ENCODE results near the gene PRADC1. TPM values are rescaled to one million over a fixed set of nuclear protein-coding genes. Genes with fewer than 3 reads are reported as not detected.

PRADC1 gene
- total RNA-seq, 4 donors from 2014 or later: 14.3 to 65.2 (median 33.2) TPM

DNA sequence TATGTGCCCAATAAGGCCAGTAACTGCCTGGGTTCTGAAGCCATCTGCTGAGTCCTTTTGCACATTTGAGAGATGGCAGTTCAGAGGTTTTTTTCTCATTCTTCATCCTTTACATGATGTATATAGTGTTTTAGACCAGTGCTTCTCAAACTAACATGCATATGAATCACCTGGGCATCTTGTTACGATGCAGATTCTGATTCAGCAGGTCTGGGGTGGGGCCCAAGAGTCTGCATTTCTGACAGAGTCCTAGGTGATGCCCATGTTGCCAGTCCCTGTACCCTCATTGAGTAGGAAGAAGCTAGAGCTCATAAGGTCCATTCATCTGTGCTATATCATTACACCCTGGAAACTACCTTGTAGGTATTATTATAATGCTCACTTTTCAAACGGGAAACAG, 15.2 kb downstream of the PRADC1 start:
- H3K4me3 ChIP-seq (replicated peaks in 1 of 3): no peak overlapping the region
- 94 to 96% methylated on average over 2 of the region's 2 CpGs for WGBS, 2 donors
- H3K27ac ChIP-seq: no peak overlapping the region
- peaks cover 8 to 12% of the 10 kb centered on the region in 2 donors for H3K4me1 ChIP-seq
- intact Hi-C loops (cut with DNase I): no loop called here
- H3K27me3 ChIP-seq: no peaks in the 10 kb centered on the region
- H3K9me3 ChIP-seq: no peaks in the 10 kb centered on the region
- H3K36me3 ChIP-seq: peaks cover 0 to 14% of the 10 kb centered on the region in 2 donors
- TF ChIP-seq POLR2A (IDR thresholded peaks at IDR 0.05): no peak
- TF ChIP-seq, protein P1, sequence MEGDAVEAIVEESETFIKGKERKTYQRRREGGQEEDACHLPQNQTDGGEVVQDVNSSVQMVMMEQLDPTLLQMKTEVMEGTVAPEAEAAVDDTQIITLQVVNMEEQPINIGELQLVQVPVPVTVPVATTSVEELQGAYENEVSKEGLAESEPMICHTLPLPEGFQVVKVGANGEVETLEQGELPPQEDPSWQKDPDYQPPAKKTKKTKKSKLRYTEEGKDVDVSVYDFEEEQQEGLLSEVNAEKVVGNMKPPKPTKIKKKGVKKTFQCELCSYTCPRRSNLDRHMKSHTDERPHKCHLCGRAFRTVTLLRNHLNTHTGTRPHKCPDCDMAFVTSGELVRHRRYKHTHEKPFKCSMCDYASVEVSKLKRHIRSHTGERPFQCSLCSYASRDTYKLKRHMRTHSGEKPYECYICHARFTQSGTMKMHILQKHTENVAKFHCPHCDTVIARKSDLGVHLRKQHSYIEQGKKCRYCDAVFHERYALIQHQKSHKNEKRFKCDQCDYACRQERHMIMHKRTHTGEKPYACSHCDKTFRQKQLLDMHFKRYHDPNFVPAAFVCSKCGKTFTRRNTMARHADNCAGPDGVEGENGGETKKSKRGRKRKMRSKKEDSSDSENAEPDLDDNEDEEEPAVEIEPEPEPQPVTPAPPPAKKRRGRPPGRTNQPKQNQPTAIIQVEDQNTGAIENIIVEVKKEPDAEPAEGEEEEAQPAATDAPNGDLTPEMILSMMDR (IDR thresholded peaks at IDR 0.05): no peak
- DNase-seq: no peak

DNA sequence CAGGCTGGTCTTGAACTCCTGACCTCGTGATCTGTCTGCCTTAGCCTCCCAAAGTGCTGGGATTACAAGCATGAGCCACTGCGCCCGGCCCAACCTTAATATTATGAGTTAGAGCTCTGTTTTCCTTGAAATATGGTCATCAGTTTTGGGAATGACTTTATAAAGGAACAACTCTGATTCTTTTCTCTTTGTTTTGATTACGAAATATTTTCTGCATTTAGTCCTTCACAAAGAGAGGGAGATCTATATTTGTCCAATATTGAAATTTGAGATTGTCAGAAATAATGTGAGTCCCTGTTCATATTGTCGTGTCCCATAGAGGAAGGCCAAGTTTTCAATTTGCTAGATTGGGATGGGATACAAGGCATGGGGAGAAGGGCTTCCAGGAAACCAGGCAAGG, 15.9 kb downstream of the PRADC1 start:
- H3K4me3 ChIP-seq (replicated peaks in 1 of 3): no peak overlapping the region
- peaks cover 0 to 13% of the 10 kb centered on the region in 2 donors for H3K36me3 ChIP-seq
- no peaks in the 10 kb centered on the region for H3K27me3 ChIP-seq
- no peak for DNase-seq
- H3K27ac ChIP-seq: no peak overlapping the region
- TF ChIP-seq POLR2A (IDR thresholded peaks at IDR 0.05): no peak
- TF ChIP-seq, protein P1 (IDR thresholded peaks at IDR 0.05): no peak
- 95 to 98% methylated on average over 5 of the region's 5 CpGs for WGBS, 2 donors
- intact Hi-C loops (cut with DNase I): no loop called here
- H3K4me1 ChIP-seq: peaks cover 12 to 15% of the 10 kb centered on the region in 2 donors
- no peaks in the 10 kb centered on the region for H3K9me3 ChIP-seq

DNA sequence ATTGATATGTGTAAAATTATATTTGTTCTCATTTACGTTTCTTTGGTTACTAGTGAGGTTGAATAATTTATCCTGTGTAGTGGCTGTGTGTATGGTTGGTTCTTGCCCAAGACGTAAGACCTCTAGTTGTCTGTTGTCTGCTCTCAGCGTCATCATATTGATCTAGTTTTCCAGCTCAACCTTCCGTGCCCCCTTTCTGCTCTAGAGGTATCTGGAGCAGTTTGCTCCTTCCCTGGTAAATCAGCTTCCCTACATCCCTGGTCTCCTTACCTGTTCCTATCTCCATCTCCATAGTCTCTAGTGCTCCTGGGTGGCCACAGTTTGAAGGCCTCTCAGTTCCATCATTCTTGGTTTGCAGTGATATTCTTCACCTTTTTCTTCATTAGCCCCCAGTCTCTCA, 17.8 kb downstream of the PRADC1 start:
- H3K27ac ChIP-seq: no peak overlapping the region
- no peak overlapping the region for H3K4me3 ChIP-seq (replicated peaks in 1 of 3)

DNA sequence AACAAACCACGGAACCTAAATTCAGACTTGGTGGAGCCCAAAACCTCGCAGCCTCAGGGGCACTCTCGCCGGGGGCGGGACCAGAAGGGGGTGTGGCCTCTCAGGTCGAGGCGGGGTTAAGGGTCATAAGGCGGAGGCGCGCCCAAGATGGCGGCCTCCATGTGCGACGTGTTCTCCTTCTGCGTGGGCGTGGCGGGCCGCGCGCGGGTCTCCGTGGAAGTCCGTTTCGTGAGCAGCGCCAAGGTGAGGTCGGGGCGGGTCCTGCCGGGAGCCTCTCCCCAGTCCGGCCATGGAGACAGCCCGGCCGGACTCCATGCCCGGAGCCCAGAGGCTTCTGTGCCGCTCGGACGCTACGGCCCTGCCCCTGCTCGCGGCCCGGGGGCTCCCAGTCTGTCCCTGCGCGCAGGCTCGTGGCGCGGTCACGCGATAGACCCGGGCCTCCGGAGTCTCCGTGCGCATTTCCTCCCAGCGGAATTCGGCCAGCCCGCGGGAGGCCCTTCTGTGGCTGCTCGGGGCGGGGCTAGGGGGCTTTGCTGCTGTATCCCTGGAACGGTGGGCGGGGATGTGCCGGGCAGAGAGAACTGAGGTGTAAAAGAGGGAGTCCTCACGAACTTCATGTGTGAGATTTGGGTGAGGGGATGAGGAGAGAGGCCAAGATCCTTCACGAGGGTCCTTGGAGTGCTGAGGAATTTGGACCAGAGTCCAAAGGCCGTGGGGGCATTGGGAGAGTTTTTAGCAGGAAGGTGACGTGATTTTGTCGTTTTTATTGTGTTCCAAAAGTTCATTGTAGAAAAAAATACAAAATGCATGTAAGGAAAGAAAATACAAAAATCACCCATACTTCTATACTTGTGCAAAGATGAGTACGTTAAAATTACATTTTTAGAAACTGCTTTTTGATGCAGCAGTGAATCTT, 18.7 kb downstream of the PRADC1 start, which contains the start of gene SMYD5:
SMYD5 (plus strand) TSS at position 126 of the 916 bp plus-strand sequence; CDS start at position 148, 22 bp downstream.
- no peaks in the 10 kb centered on the region for H3K36me3 ChIP-seq
- peaks cover 12 to 17% of the 10 kb centered on the region in 2 donors for H3K4me1 ChIP-seq
- H3K27me3 ChIP-seq: no peaks in the 10 kb centered on the region
- peak within 1 kb of the TSS in 2 of 3 donors; percentile 41 to 52 for H3K27ac ChIP-seq
- H3K9me3 ChIP-seq: no peaks in the 10 kb centered on the region
- TF ChIP-seq, protein P1 (IDR thresholded peaks at IDR 0.05): no peak
- peak in 1 of 2 donors; percentile 44 for TF ChIP-seq POLR2A (IDR thresholded peaks at IDR 0.05)
- 0 to 1% methylated on average over 15 to 43 of the region's 64 CpGs for WGBS, 2 donors
- peak within 1 kb of the TSS; percentile 29 to 88 (median 43) for H3K4me3 ChIP-seq (replicated peaks in 1 of 3)
- peak; percentile 77 to 82 for DNase-seq
- intact Hi-C loops (cut with DNase I): no loop called here

More for the DNA sequence above, 17.8 kb downstream of the PRADC1 start:
- no peaks in the 10 kb centered on the region for H3K27me3 ChIP-seq
- H3K4me1 ChIP-seq: peaks cover 12 to 17% of the 10 kb centered on the region in 2 donors
- 84 to 90% methylated on average over 4 of the region's 4 CpGs for WGBS, 2 donors
- H3K9me3 ChIP-seq: no peaks in the 10 kb centered on the region
- TF ChIP-seq, protein P1 (IDR thresholded peaks at IDR 0.05): no peak
- no peak for TF ChIP-seq POLR2A (IDR thresholded peaks at IDR 0.05)
- intact Hi-C loops (cut with DNase I): no loop called here
- peaks cover 0 to 3% of the 10 kb centered on the region in 2 donors for H3K36me3 ChIP-seq
- no peak for DNase-seq

All from thyroid gland (tissue), 4 donors.